HG03097 (cell line): ENCODE results near the gene ANK3.

ENCODE experiments used
- ATAC-seq: cut with Tn5 transposase; IDR thresholded peaks from one replicate; pipeline ENCODE4 v1.9.1; 2021; ENCODE audit not compliant: unreplicated experiment, low FRiP score

ANK3 gene

GRCh38 chr10:60147576-60148265 lies 242.0 kb downstream of the ANK3 start:
- ATAC-seq = no peak

GRCh38 chr10:60147025-60147424 lies 242.7 kb downstream of the ANK3 start:
- ATAC-seq = no peak

- no peak for ATAC-seq
Observed at GRCh38 chr10:60144099-60144498, 245.6 kb downstream of the ANK3 start.

DNA sequence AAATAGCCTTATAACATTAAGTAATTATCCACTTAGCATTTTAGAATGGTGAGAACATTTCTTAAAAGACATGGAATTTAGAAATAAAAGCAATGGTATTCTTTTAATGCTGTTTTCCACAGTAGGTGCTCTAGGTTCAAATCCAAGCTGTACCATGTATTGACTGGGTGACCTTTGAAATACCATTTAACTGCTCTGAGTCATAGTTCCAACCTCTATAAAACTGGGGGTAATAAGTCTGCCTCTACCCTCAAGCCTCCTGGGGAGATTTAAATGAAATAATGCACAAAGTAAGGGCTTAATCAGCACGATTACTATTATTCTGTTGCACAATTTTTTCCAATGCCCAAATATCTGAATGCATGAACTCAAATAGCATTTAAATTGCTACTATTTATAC lies 246.9 kb downstream of the ANK3 start:
- ATAC-seq = no peak

DNA sequence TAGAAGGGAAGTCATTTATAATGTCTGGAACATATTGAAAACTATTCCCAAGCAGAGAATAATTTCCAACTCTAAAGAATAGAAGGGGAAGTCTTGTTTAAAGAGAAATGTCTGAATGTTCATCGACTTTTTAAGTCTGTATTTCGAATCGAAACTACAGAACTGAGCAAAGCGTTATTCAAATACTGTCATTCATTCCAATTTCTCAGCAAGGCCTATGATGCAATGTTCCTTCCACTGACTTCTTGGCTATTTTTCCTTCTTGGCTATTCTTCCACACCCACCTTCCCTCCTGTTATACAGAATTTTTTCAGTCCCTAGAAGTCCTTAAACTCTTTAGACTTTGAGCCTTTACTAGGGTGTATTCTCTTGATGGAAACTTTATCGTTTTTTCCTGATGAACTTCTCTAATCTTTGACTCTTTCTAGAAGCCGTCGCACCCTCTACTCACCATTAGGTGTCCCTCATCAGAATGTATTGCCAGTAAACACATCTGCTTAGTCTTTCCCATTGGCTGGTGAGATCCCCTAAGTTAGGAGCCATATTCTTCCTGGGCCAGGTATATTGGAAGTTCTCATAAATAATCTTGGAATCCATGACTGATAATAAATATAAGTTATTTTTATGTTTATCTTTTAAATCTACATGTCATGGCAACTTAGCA lies 247.6 kb downstream of the ANK3 start:
- no peak for ATAC-seq

GRCh38 chr10:60140651-60141632 lies 248.7 kb downstream of the ANK3 start:
- ATAC-seq = no peak

DNA sequence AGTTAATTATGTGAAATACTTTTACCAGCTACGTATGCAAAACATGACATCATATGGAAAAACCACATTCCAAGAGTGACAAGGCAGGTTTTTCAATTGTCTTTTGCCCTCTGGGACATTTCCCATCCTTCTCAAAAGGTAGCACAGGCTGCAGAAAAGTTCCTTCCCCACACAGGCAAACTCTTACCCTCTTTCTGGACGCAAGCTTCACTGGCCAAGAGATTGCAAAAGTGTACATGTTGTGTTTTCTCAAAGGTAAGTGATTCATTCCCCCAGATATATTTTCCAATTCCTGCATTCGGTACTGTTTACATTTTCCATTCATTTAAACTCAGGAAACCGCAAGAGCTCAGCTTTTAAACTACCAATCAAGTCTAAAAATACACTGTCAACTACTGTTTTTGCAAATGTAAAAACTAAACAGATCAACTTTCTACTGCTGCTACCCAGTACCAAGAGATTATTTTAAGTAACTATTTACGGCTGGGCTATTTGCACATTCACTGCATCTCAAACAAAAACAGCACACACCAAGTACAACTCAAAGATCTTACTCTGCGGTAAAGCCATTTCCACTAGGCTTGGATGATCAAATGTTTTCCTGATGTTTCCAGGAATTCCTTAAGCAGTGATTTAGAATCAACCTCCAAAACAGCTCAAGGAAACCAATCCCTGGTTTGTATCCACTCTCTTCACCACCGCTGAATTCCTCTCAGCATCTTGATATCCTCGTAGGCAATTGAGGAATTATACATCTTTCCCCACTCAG lies 249.7 kb downstream of the ANK3 start:
- ATAC-seq = no peak

GRCh38 chr10:60139290-60139689 lies 250.4 kb downstream of the ANK3 start:
- no peak for ATAC-seq

GRCh38 chr10:60138842-60139241 lies 250.8 kb downstream of the ANK3 start:
- ATAC-seq = no peak

DNA sequence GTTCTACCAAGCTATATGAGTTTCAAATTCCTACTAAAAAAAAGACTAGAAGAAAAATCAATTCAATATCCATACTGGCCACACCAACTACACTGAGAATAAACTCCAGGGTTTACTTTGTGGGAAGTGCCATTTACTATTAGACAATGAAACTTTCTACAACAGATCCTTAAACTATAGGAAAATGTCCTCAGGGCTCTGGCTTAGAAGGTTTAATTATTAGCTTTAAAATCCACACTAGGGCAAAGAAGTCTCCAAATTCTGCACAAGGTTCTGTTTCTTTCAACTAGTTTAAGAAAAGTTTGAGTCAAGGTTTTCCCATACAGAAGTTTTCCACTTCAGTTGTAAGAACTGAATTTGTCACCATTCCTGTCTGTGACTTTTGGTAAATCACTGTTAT lies 251.6 kb downstream of the ANK3 start:
- ATAC-seq = no peak

GRCh38 chr10:60137292-60137992 lies 252.2 kb downstream of the ANK3 start:
- ATAC-seq = no peak

- no peak for ATAC-seq
Observed at GRCh38 chr10:60135020-60135419, 254.7 kb downstream of the ANK3 start.

GRCh38 chr10:60134548-60134947 lies 255.1 kb downstream of the ANK3 start:
- ATAC-seq = no peak

GRCh38 chr10:60130130-60130579 lies 259.5 kb downstream of the ANK3 start:
- peak; percentile 64 for ATAC-seq

- ATAC-seq = no peak
Observed at GRCh38 chr10:60125895-60126294, 263.8 kb downstream of the ANK3 start.

- ATAC-seq = no peak
Observed at GRCh38 chr10:60124536-60124935, 265.1 kb downstream of the ANK3 start.

- ATAC-seq = no peak
Observed at GRCh38 chr10:60123668-60124067, 266.0 kb downstream of the ANK3 start.

GRCh38 chr10:60123172-60123571 lies 266.5 kb downstream of the ANK3 start:
- no peak for ATAC-seq

GRCh38 chr10:60122190-60122589 lies 267.5 kb downstream of the ANK3 start:
- ATAC-seq = no peak
